Large intestine (tissue), 3 donors: ENCODE results near the gene VPS26B. TPM values are rescaled to one million over a fixed set of nuclear protein-coding genes. Genes with fewer than 3 reads are reported as not detected.

Source experiments
- DNase-seq, 2 donors: peaks; one replicate each; pipeline versions ENCODE4 v3.0.0 to v3.0.0-alpha.2; 2013
- H3K27ac ChIP-seq: one replicate; pipeline ENCODE4 v1.5.1; 2013; ENCODE audit warnings: low read length
- H3K27me3 ChIP-seq: 2 replicates; pipeline ENCODE4 v1.6.1; 2013; ENCODE audit warnings: low read length; ENCODE audit not compliant: control insufficient read depth, insufficient read depth
- H3K36me3 ChIP-seq: 2 replicates; pipeline ENCODE4 v1.6.1; 2013; ENCODE audit warnings: low read length; ENCODE audit not compliant: control insufficient read depth, insufficient read depth
- H3K4me1 ChIP-seq: one replicate; pipeline ENCODE4 v1.6.1; 2013; ENCODE audit warnings: low read length; ENCODE audit not compliant: control insufficient read depth, insufficient read depth
- H3K4me3 ChIP-seq: one replicate; pipeline ENCODE4 v1.5.1; 2013; ENCODE audit warnings: low read length
- H3K9me3 ChIP-seq: one replicate; pipeline ENCODE4 v1.6.1; 2013; ENCODE audit warnings: mild to moderate bottlenecking, low read depth, low read length, moderate library complexity; ENCODE audit not compliant: control insufficient read depth
- WGBS: methylation state at CpG from one replicate; pipeline ENCODE4 v1.1.5; 2013; ENCODE audit warnings: low lambda C conversion rate; ENCODE audit not compliant: insufficient coverage; 5-methylcytosine and 5-hydroxymethylcytosine counted together
- polyA plus RNA-seq: library from polyadenylated mRNA; unstranded; fragments of 120-200 nt; gene quantifications from one replicate; pipeline ENCODE4 v1.2.1, GENCODE V29; 2013

Gene VPS26B
- polyA plus RNA-seq, 1 donor: 49.7 TPM

DNA sequence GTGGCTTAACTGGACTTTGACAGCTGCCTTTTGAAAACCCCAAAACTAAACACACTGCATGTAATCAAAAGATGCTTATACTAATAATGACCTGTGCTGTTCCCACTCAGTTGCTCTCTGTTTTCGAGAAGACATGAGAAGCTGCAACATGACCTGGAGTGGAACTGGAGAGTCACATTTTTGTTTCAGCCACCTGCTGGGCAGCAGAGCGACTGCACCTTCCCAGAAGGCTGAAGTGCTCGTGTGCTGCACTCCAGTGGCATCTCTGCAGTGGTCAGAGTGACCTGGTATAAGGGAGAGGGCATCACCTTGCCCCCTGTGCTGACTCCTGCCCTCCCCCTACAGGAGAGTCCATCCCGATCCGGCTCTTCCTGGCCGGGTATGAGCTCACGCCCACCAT is 20.1 kb downstream of the VPS26B start:
- Histone ChIP-seq H3K27me3 (no peaks in the 10 kb centered on the region), H3K36me3 (peaks cover 95% of the 10 kb centered on the region), H3K4me3 (no peak overlapping the region), H3K9me3 (no peaks in the 10 kb centered on the region), H3K27ac (no peak overlapping the region), H3K4me1 (no peaks in the 10 kb centered on the region)
- no CpG with 5 or more reads among the region's 7 CpGs for WGBS
- no peak for DNase-seq

DNA sequence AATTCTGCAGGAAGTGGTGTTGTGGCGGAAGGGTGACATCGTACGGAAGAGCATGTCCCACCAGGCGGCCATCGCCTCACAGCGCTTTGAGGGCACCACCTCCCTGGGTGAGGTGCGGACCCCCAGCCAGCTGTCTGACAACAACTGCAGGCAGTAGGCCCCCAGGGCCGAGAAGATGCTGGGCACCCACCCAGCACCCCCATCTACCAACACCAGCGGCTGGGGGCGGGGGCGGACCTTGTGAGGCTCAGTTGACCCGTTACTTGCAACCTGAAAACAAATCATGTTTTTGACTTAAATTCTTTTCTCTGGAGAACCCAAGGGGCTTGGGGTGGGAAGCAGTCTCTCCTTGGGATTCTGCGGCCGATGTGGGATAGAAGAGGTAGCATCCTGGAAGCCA is 21.0 kb downstream of the VPS26B start:
- Histone ChIP-seq H3K4me1 (no peaks in the 10 kb centered on the region), H3K36me3 (peaks cover 95% of the 10 kb centered on the region), H3K9me3 (no peaks in the 10 kb centered on the region), H3K27ac (no peak overlapping the region), H3K27me3 (no peaks in the 10 kb centered on the region), H3K4me3 (no peak overlapping the region)
- DNase-seq: no peak
- no CpG with 5 or more reads among the region's 14 CpGs for WGBS

DNA sequence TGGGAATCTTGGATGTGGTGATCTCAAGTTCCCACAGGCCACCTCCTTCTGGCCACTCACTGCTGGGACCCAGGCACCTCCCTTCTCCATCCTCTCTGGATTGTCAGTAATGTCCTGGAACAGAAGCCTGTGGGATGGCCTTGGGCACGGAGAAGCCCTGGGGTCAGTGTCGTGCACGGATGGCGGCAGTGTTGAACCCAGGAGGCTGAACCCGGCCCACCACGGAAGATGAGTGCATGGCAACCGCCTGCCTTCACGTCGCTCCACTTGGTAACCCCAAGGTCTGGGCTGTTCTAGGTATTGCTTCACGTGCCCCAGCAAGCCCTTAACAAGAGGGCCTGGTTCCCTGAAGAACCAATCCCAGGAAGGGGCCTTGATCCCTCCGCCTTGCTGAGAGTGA is 21.6 kb downstream of the VPS26B start:
- Histone ChIP-seq H3K4me3 (no peak overlapping the region), H3K36me3 (peaks cover 98% of the 10 kb centered on the region), H3K27me3 (no peaks in the 10 kb centered on the region), H3K9me3 (no peaks in the 10 kb centered on the region), H3K4me1 (no peaks in the 10 kb centered on the region), H3K27ac (no peak overlapping the region)
- no CpG with 5 or more reads among the region's 11 CpGs for WGBS
- no peak for DNase-seq

DNA sequence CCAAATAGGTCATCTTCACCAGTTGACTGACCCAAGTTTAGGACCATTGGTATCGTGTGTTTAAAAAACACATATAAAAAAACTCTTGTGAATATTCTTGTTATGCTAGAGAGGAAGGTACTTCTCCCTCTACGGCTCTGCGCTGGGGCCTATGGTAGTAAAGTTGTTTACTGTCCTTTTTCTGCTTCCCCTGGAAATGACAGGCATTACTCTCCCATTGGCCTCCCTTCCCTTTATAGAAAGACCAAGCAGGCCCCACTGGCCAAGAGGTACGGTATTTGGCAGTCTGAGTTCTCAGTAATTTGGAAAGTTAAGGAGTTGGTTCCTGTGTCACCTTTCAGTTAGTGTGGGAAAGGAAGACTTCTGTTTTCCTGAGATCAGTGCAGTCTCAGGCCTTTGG is 22.2 kb downstream of the VPS26B start:
- Histone ChIP-seq H3K36me3 (peaks cover 92% of the 10 kb centered on the region), H3K9me3 (no peaks in the 10 kb centered on the region), H3K4me3 (no peak overlapping the region), H3K27me3 (no peaks in the 10 kb centered on the region), H3K27ac (no peak overlapping the region), H3K4me1 (peaks cover 2% of the 10 kb centered on the region)
- DNase-seq: no peak
- WGBS: no CpG with 5 or more reads among the region's 4 CpGs

DNA sequence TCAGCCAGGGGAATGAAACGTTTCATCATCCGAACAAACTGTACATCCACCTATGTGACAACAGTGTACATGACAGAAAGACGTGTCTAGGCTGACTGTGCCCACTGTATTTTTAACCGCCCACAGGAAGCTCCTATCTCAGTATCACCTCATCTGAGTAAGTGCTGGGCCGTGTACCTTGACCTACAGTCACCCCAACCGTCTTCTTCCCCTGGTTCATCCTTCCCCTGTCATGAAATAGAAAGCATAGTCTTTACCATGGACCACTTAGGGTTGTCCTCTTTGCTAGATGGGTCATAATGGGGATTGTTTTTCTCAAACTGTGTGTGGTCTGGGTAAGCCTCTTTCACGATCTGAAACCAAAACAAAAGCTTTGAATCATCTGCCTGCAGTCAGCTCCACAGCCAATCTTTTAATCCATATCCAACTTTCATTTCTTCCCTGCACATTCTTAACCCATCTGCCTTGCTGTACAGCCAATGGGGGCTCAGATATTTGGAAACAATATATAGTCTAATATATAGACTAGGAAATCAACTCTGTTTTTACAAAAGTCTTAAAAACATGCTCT is 24.5 kb downstream of the VPS26B start:
- H3K36me3 ChIP-seq: peaks cover 70% of the 10 kb centered on the region
- H3K4me1 ChIP-seq: peaks cover 9% of the 10 kb centered on the region
- no peaks in the 10 kb centered on the region for H3K27me3 ChIP-seq
- WGBS: 67% methylated on average over 1 of the region's 7 CpGs
- H3K27ac ChIP-seq: no peak overlapping the region
- no peaks in the 10 kb centered on the region for H3K9me3 ChIP-seq
- DNase-seq: no peak
- H3K4me3 ChIP-seq: no peak overlapping the region

DNA sequence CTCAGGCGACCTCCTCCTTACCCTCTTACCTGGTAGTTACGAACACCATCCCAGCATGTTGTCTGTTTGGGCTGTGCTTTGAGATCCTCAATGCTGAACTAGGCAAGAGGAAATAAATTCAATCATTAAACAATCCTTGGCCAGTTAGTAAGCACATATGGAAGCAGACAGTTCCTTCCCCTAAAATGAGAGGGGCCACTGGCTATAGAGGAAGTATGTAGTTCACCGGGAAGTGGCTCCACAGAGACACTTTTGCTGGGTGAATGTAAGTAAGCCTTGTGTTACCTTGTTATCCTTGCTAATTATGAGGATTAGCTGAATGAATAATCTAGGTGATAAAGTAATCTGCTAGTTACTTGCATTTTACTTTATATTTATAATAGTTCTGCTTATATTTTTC is 25.8 kb downstream of the VPS26B start:
- WGBS: no CpG with 5 or more reads among the region's 3 CpGs
- Histone ChIP-seq H3K4me1 (peaks cover 12% of the 10 kb centered on the region), H3K27ac (no peak overlapping the region), H3K9me3 (no peaks in the 10 kb centered on the region), H3K27me3 (no peaks in the 10 kb centered on the region), H3K36me3 (peaks cover 57% of the 10 kb centered on the region), H3K4me3 (no peak overlapping the region)
- DNase-seq: no peak

DNA sequence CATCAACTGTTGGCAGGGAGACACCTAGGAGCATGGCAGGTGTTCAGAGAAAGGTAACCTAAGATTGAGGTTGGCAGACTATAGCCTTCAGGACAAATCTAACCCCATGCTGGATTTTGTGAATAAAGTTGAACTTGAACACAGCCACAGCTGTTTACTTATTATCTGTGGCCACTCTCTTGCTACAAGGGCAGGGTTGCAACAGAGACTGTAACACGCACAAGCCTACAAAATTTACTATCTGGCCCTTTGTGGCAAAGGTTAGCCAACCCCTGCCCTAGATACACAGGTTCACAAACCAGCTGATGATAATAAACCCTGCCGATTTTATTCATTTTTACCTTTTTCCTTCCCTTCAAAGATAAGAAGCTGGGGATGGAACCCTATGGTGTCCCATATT is 26.2 kb downstream of the VPS26B start:
- no peaks in the 10 kb centered on the region for H3K27me3 ChIP-seq
- WGBS: 86% methylated on average over 1 of the region's 2 CpGs
- H3K36me3 ChIP-seq: peaks cover 53% of the 10 kb centered on the region
- no peak overlapping the region for H3K4me3 ChIP-seq
- H3K27ac ChIP-seq: no peak overlapping the region
- peaks cover 12% of the 10 kb centered on the region for H3K4me1 ChIP-seq
- no peaks in the 10 kb centered on the region for H3K9me3 ChIP-seq
- no peak for DNase-seq

DNA sequence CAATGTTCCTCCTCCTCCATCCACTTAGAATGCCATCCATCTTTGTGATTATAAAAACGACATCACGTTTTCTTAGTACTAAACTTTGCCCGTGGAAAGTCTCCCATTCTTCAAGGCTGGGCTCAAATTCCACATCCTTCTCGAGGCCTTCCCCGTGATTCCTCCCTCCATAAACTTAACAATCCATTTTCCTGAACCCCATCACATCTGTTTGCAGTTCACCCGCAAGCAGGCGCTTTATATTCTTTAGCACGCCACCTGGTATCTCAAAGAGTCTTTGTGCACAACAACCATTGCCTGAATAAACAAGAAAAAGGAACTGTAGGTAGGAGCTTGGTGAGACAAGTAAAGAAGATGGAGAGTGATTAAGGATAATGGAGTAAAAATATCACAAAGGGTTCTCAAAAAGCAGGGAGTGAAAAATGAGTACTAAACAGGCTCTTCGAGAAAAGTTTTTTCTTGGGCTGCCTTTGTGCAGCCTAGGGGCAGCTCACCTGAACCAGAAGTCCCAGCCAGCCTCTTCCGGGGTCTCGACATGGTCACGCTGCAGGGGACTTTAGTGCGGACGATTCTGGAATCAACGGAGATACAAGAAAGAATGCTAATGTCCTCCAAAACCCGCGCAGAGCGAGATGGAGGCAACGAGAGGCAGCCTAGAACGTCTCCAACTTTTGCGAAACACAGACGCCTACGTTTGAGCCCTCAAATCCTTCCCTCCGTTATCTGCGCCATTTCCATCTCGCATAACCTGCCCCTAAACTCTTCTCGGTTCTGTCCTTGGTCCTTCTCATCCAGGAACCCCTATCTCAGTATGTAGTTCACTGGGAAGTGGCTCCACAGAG is 28.1 kb downstream of the VPS26B start:
- Histone ChIP-seq H3K4me3 (peak overlapping the region; percentile 90), H3K27me3 (no peaks in the 10 kb centered on the region), H3K36me3 (peaks cover 36% of the 10 kb centered on the region), H3K27ac (peak overlapping the region; percentile 46), H3K9me3 (no peaks in the 10 kb centered on the region), H3K4me1 (peaks cover 12% of the 10 kb centered on the region)
- peak in 1 of 2 donors; percentile 62 for DNase-seq
- WGBS: 9% methylated on average over 9 of the region's 27 CpGs

DNA sequence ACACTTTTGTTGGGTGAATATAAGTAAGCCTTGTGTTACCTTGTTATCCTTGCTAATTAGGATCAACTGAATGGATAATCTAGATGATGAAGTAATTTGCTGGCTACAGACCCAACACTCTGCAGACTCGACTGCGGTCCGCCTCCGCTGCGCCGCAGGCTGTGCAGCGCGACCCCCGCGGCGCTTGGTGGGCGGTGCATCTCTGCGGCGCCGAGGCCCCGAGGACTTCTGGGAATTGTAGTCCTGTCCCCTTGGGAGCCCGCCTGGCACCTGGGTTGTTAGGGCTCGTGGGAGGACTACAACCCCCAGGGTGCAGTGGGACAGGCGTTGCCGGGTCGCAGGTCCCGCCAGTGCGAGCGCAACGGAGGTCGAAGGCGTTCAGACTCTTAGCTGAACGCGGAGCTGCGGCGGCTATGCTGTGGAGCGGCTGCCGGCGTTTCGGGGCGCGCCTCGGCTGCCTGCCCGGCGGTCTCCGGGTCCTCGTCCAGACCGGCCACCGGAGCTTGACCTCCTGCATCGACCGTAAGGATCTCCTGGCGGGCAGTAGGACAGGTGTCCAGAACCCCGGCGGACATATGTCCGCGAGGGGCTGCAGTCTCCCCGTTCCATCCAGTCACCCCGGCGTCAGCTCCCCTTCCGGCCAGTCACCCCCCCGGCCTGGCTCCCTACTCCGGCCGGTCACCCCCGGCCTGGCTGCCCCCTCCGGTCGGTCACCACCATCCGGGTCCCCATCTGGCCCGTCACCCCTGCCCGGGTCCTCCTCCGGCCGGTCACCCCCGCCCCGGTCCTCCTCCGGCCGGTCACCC is 28.9 kb downstream of the VPS26B start, which contains the start of the genes ACAD8 and THYN1:
Gene ACAD8 (plus strand): TSS at position 381 of the 806 bp plus-strand sequence. CDS start 33 bp downstream, at position 414.
Gene THYN1 (minus strand): TSS at position 165 of the 806 bp plus-strand sequence. CDS start 470 bp downstream, outside the sequence.
- peaks cover 30% of the 10 kb centered on the region for H3K36me3 ChIP-seq
- H3K4me1 ChIP-seq: peaks cover 12% of the 10 kb centered on the region
- H3K27me3 ChIP-seq: no peaks in the 10 kb centered on the region
- H3K27ac ChIP-seq: peak within 1 kb of the TSS; percentile 46
- no CpG with 5 or more reads among the region's 70 CpGs for WGBS
- DNase-seq: peak; percentile 97 to 98
- no peaks in the 10 kb centered on the region for H3K9me3 ChIP-seq
- peak within 1 kb of the TSS; percentile 90 for H3K4me3 ChIP-seq
